Left lung (tissue), 10 donors: ENCODE measurements around the gene MET. TPM values are rescaled to one million over a fixed set of nuclear protein-coding genes. Genes with fewer than 3 reads are reported as not detected.
A peak's percentile ranks its signal among the peaks of the same experiment; 100 is the strongest.

Experiments
- ATAC-seq: fragments of 200-7000 bp; cut with Tn5 transposase; one replicate; pipeline ENCODE4 v1.9.1; 2020; ENCODE audit warnings: moderate library complexity
- DNase-seq, 4 donors: peaks; one replicate each; pipeline ENCODE4 v3.0.0-alpha.2; 2013 to 2020
- H3K27ac ChIP-seq, 2 donors: fragments of 200-600 bp; sonication (generic) in 1 of 2; one replicate each; pipeline versions ENCODE4 v1.5.0 to v1.8.0; 2020 to 2021
- H3K27me3 ChIP-seq, 2 donors: fragments of 200-600 bp; sonication (generic) in 1 of 2; one replicate each; pipeline versions ENCODE4 v1.5.0 to v1.8.0; 2020 to 2021
- H3K36me3 ChIP-seq, 2 donors: fragments of 200-600 bp; sonication (generic) in 1 of 2; one replicate each; pipeline versions ENCODE4 v1.5.0 to v1.8.0; 2020 to 2021
- H3K4me1 ChIP-seq, 2 donors: fragments of 200-600 bp; one replicate each; pipeline ENCODE4 v1.8.0; 2021
- H3K4me3 ChIP-seq, 2 donors: fragments of 200-600 bp; sonication (generic) in 1 of 2; one replicate each; pipeline versions ENCODE4 v1.5.0 to v1.8.0; 2020 to 2021; ENCODE audit warnings: mild to moderate bottlenecking in 1 of 2
- H3K9me3 ChIP-seq, 2 donors: fragments of 200-600 bp; sonication (generic) in 1 of 2; one replicate each; pipeline versions ENCODE4 v1.5.0 to v1.8.0; 2020 to 2021
- intact Hi-C, 2 donors: fragments of 100-400 bp; cut with DNase I; formaldehyde crosslinking; loops; one replicate each; pipeline versions ENCODE4 v1.11.2 to v1.14.2; 2022
- polyA plus RNA-seq, 6 donors: library from polyadenylated mRNA; unstranded; fragments of 120-200 nt; gene quantifications; one replicate each; pipeline ENCODE4 v1.2.1, GENCODE V29; 2013; ENCODE audit not compliant: insufficient read length in 6 of 6
- total RNA-seq, 2 donors: library from RNA; stranded (reverse); fragmentation: NEBNext Ultra II Directional; extraction: Animal tissue kit (Norgen Biotek cat#: 25700); gene quantifications; one replicate each; pipeline ENCODE4 v1.2.1, GENCODE V29; 2021
- TF ChIP-seq, protein P1 (sequence below), 2 donors: fragments of 200-600 bp; sonication (generic) in 1 of 2; IDR thresholded peaks; one replicate each; pipeline versions ENCODE4 v1.5.0 to v1.8.0; 2021; ENCODE audit warnings: antibody characterized with exemption in 2 of 2
- donor health status: DM: no; HTN: yes; CAD: no.
- donor health status: DM: no; HTN: no; CAD: no.

MET gene
- total and polyA plus RNA-seq, 8 donors = 24.7 to 89.3 (median 32.1) TPM

DNA sequence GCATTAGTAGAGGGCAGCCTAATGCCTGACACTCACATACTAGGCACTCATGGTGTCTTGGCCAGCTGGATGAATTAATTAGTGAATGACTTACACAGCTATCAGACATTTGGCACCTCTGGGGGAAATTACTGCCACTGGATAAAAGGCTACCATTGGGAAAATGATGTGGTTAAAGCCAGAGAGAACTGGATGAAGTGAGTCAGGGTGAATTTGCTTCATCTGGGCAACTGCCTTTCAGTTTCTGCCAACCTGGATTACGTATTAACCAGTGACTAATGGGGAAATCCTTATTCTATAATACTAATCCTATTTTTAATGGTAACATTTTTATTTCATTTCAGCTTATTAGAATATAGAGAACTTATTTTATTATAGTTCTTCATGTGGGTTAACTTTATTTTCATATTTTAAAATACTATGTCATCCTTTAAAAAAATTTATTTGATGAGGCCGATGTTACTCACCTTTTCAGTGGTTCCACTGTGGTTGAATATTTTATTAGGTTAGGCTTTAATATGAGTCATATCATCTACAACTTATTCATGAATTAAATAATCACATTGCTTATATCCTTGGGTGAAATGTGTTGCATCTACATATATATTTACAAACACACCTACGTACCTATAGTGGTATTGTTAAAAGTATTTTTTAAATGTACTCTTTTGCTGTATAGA is 104.8 kb downstream of the MET start:
- Histone ChIP-seq H3K9me3 (no peaks in the 10 kb centered on the region), H3K4me1 (peaks cover 8 to 11% of the 10 kb centered on the region in 2 donors), H3K36me3 (no peaks in the 10 kb centered on the region), H3K27ac (no peak overlapping the region), H3K4me3 (no peak overlapping the region), H3K27me3 (no peaks in the 10 kb centered on the region)
- peak; percentile 20 for ATAC-seq
- no peak for DNase-seq
- TF ChIP-seq, protein P1, sequence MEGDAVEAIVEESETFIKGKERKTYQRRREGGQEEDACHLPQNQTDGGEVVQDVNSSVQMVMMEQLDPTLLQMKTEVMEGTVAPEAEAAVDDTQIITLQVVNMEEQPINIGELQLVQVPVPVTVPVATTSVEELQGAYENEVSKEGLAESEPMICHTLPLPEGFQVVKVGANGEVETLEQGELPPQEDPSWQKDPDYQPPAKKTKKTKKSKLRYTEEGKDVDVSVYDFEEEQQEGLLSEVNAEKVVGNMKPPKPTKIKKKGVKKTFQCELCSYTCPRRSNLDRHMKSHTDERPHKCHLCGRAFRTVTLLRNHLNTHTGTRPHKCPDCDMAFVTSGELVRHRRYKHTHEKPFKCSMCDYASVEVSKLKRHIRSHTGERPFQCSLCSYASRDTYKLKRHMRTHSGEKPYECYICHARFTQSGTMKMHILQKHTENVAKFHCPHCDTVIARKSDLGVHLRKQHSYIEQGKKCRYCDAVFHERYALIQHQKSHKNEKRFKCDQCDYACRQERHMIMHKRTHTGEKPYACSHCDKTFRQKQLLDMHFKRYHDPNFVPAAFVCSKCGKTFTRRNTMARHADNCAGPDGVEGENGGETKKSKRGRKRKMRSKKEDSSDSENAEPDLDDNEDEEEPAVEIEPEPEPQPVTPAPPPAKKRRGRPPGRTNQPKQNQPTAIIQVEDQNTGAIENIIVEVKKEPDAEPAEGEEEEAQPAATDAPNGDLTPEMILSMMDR (IDR thresholded peaks at IDR 0.05) = no peak
- intact Hi-C loops = no loop called here

DNA sequence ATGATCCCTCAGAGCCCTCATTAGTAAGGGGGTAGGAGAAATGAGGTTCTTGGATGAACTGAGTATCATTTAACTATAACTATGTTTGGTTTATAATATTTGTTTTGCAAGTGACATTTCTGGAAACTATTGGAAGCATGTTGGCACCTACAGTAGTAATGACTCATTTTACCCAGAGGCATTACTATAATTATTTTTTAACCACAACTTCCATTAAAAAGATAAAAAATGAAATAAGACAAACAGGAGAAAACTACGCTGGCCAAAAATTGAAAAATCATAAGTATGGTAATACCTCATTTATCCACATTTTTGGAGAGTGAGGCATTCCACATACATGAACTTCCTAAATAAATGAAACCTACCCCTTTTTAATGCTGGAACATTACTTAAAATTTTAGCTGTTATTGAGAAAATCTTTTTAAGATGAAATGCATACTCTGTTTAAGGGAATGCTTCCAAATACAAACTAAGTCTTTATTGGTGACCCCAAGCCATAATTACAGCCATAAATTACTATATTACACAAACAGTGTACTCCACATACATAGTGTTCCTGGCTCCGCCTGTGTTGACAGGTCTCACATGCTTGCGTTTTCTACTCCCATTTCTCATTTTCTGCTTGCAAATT is 105.8 kb downstream of the MET start:
- Histone ChIP-seq H3K36me3 (no peaks in the 10 kb centered on the region), H3K9me3 (no peaks in the 10 kb centered on the region), H3K27me3 (no peaks in the 10 kb centered on the region), H3K4me1 (peaks cover 7 to 11% of the 10 kb centered on the region in 2 donors), H3K4me3 (no peak overlapping the region), H3K27ac (no peak overlapping the region)
- peak in 2 of 4 donors; percentile 75 to 82 for DNase-seq
- TF ChIP-seq, protein P1 (IDR thresholded peaks at IDR 0.05) = no peak
- ATAC-seq = no peak
- intact Hi-C loops = no loop called here

DNA sequence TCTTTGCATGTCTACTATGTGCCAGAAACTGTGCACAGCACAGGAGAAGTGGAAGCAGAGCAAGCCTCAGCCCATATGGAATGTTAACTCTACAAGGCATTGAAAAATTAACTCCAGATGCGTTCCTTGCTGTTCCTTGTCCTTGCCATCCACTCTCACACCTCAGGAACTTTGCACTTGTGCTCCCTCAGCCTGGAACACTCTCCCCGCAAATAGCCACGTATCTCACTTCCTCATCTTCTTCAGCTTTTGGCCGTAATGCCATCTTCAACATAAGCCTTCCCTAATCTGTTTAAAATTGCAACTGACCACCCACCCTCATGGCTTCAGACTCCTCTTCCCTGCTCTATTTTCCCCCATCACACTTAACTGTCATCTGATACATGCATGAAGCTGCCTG is 107.2 kb downstream of the MET start:
- TF ChIP-seq, protein P1 (IDR thresholded peaks at IDR 0.05) = no peak
- H3K27ac ChIP-seq = no peak overlapping the region
- H3K4me1 ChIP-seq = peaks cover 0 to 11% of the 10 kb centered on the region in 2 donors
- DNase-seq (no peak), ATAC-seq (no peak)
- intact Hi-C loops = no loop called here
- H3K27me3 ChIP-seq = no peaks in the 10 kb centered on the region
- H3K4me3 ChIP-seq = no peak overlapping the region
- H3K9me3 ChIP-seq = no peaks in the 10 kb centered on the region
- H3K36me3 ChIP-seq = no peaks in the 10 kb centered on the region

DNA sequence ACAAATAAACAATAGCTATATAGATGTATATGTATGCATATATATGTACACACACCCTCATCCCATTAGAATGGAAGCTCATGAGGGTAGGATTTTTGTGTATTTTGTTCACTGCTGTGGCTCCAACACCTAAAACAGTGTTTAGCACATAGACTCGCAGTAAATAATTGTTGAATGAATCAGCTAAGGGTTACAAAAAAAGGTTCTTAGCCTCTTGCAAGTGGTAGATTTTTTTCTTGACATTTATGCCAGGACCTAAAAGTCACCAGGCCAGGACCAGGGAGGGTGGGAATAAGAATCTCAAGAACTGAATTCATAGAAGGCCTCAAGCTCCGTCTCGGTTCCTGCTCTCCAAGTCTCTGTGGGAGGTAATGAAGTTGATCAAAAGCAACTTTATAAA is 107.9 kb downstream of the MET start:
- no peaks in the 10 kb centered on the region for H3K9me3 ChIP-seq
- H3K36me3 ChIP-seq = peaks cover 0 to 6% of the 10 kb centered on the region in 2 donors
- intact Hi-C loops = loop anchor here in 1 of 2 donors (10.0 kb wide), 1 partner anchor 105 kb away; the partner anchor contains the start of gene MET
- peaks cover 0 to 11% of the 10 kb centered on the region in 2 donors for H3K4me1 ChIP-seq
- H3K27me3 ChIP-seq = no peaks in the 10 kb centered on the region
- no peak overlapping the region for H3K4me3 ChIP-seq
- DNase-seq = no peak
- TF ChIP-seq, protein P1 (IDR thresholded peaks at IDR 0.05) = no peak
- ATAC-seq = no peak
- no peak overlapping the region for H3K27ac ChIP-seq

DNA sequence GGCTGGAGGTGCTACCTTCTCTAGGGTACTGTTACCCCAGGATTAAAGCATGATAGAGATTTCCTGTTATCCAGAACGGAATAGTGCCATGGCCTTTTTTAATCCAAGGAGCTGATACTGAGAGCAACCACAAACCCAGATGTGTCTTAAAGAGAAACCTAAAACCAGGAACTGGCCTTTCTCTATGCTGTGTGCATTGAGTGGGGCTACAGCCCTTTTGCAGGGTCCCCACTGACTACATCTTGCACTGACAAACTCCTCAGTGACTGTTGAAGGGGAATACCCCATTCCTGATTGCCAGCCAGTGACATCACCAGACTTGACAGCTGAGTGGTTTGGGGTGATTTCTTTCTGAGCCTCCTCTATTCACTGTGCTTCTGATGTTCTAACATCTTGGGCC is 108.5 kb downstream of the MET start:
- Histone ChIP-seq H3K27ac (no peak overlapping the region), H3K27me3 (no peaks in the 10 kb centered on the region), H3K4me3 (no peak overlapping the region), H3K9me3 (no peaks in the 10 kb centered on the region), H3K4me1 (peaks cover 0 to 11% of the 10 kb centered on the region in 2 donors), H3K36me3 (peaks cover 0 to 6% of the 10 kb centered on the region in 2 donors)
- intact Hi-C loops = loop anchor here in 1 of 2 donors (10.0 kb wide), 1 partner anchor 106 kb away; the partner anchor contains the start of gene MET
- ATAC-seq (no peak), DNase-seq (no peak)
- TF ChIP-seq, protein P1 (IDR thresholded peaks at IDR 0.05) = no peak
